SHP77 treated with DMSO at 0.1 percent for 48 hours (cell line): ENCODE results near the gene CIZ1.
"Not testable (repeated sequence)": the region's sequence is repeated elsewhere in the genome, so short reads cannot be mapped to it uniquely, and the experiment has no call there.

Source experiments
- DNase-seq: peaks from one replicate; lab custom pipeline; 2025; lab: John Stamatoyannopoulos, UW

The CIZ1 gene, protein sequence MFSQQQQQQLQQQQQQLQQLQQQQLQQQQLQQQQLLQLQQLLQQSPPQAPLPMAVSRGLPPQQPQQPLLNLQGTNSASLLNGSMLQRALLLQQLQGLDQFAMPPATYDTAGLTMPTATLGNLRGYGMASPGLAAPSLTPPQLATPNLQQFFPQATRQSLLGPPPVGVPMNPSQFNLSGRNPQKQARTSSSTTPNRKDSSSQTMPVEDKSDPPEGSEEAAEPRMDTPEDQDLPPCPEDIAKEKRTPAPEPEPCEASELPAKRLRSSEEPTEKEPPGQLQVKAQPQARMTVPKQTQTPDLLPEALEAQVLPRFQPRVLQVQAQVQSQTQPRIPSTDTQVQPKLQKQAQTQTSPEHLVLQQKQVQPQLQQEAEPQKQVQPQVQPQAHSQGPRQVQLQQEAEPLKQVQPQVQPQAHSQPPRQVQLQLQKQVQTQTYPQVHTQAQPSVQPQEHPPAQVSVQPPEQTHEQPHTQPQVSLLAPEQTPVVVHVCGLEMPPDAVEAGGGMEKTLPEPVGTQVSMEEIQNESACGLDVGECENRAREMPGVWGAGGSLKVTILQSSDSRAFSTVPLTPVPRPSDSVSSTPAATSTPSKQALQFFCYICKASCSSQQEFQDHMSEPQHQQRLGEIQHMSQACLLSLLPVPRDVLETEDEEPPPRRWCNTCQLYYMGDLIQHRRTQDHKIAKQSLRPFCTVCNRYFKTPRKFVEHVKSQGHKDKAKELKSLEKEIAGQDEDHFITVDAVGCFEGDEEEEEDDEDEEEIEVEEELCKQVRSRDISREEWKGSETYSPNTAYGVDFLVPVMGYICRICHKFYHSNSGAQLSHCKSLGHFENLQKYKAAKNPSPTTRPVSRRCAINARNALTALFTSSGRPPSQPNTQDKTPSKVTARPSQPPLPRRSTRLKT

DNA sequence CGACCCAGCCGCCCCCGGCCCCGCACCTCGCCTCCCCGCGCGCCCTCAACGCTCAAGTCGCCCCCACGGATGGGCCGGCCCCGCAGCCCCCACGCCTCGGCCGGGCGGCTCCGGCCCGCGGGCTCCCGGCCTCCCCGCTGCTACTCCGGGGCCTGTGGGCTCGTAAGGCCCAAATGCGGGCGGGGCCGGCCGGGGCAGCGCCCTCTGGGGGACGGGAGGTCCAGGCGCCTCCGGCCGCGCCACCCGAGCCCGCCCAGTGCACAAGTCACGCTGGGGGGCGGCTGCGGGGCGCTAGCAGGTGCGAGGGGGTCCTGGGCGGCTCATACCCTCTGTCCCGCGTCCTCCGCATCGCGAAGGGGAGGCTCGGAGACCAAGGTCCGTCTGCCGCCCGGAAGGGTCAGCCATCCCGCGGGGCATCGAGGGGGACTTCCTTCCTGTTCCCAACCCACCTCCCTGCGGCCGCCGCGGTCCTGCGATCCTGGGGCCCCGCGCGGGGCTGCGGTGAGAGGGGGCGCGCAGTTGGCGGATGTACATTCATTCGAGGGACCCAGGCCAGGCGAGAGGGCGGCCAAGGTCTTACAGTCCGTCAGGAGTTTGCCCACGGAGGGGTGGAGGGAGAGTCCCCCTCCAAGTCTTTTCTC is at the start of gene CIZ1:
CIZ1 (minus strand) TSS at position 167 of the 641 bp plus-strand sequence. CDS start 715 bp downstream, outside the sequence.
- DNase-seq = peak; percentile 18

- DNase-seq = no peak
These were observed 42.5 kb upstream of the CIZ1 start for GRCh38 chr9:128233817-128234406.

- DNase-seq = no peak
These were observed 41.4 kb upstream of the CIZ1 start for GRCh38 chr9:128232528-128233428.

- no peak for DNase-seq
These were observed 40.5 kb upstream of the CIZ1 start for GRCh38 chr9:128231638-128232527.

- DNase-seq = not testable (repeated sequence)
These were observed 39.5 kb upstream of the CIZ1 start for GRCh38 chr9:128230897-128231296.

DNA sequence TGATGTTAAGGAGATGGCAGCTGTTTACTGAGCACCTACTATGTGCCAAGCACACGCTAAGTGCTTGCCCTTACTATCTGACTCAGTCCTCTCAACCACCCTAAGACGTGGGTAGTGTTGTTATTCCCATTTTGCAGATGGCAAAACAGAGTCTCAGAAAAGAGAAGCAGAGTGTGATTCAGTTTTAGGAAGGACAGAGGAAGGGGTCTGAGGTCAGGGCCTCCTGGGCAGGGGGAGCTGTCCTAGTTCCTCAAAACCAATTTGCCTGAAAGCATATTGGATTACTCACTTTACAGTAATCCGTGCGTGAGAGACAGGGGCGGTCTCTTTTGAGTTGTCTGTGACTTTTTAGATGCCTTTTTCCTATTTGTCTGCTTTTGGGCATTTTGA is 35.0 kb upstream of the CIZ1 start:
- DNase-seq = no peak

DNA sequence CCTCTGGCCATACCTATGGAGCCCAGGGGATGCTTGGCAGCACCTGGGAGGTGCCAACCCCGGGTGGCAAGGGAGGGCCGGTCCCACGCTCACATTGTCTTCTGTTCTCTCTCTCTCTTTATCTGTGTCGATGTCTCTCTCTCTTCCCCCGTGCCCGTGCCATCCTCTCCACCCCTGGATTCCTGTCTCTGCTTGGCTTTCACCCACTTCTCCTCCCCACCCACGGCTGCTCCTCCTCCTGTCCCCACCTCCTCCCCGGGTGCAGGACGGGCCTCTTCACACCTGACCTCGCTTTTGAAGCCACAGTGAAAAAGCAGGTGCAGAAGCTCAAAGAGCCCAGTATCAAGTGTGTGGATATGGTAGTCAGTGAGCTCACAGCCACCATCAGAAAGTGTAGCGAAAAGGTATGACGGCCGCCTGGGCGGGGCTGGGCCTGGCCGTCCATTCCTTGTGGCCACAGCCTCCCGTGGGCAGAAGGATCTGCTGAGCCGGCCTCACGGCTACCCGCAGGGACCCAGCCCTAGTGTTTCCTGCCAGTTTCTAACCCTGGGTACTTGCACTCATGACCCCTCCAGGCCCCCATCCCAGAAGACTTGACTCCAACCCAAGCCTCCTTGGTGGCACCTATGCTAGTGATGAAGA is 34.5 kb upstream of the CIZ1 start:
- no peak for DNase-seq

GRCh38 chr9:128224877-128225276 is 33.5 kb upstream of the CIZ1 start:
- no peak for DNase-seq

DNA sequence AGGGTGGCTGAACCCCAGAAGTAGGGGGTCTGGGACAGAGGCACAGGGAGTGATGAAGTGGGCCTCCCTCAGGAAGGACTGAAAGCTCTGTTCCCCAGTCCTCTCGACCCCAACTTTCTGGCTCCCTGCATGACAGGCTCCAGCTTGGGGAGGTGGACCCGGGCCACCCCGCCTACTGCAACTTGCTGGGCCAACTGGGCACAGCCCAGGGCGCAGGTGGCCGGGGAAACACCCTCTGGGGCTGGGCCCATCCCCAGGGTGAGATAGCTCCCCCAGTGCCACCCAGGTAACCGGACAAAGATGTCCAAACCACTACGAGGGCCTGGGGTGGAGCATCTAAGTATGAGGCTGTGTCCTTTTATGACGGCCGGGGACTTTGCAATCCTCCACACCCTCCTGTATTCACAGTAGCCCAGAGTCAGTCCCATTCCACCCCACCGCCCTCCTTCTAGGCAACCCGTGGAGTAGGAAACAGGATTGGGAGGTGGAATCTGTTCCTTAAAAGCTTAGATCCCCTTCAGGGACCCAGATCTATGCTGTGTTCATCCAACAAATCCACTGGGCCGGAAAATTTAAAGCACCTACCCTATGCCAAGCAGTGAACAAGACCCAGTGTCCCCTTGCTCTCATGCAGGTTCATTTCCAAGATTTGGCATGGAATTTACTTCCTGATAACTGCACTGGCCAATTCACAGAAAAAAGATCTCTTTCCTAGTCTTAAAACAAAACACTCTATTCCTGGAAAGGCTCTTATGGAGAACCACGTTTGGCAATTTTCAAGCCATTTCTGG is 31.7 kb upstream of the CIZ1 start:
- DNase-seq = no peak

DNA sequence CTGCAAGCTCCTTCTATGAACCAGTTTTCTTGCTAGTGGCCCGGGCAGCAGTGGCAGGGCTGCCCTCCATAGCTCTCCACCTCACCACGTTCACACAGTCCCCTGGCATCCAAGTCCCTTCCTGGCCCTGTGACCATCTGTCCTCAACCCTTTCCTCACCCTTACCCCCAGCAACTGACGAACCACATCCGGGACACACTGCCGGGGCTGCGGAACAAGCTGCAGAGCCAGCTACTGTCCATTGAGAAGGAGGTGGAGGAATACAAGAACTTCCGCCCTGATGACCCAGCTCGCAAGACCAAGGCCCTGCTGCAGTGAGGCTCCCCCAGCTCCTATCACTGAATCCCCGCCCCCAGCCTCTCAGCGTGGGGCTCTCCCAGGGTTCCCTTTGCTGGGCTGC is 30.7 kb upstream of the CIZ1 start:
- no peak for DNase-seq

DNA sequence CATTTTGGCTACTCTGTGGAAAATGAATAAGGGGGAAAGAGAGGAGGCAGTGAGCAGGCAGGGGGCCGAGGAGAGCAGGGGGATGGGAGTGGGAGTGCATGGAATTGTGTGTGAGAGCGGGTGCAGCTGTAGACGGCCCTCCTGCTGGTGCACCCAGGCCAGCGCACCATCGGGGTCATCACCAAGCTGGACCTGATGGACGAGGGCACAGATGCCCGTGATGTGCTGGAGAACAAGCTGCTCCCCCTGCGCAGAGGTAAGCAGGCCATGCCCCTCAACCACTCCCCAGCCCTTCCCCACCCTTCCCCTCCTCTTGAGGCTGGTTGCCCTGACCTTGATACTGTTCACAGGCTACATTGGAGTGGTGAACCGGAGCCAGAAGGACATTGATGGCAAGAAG is 28.5 kb upstream of the CIZ1 start:
- DNase-seq = no peak

DNA sequence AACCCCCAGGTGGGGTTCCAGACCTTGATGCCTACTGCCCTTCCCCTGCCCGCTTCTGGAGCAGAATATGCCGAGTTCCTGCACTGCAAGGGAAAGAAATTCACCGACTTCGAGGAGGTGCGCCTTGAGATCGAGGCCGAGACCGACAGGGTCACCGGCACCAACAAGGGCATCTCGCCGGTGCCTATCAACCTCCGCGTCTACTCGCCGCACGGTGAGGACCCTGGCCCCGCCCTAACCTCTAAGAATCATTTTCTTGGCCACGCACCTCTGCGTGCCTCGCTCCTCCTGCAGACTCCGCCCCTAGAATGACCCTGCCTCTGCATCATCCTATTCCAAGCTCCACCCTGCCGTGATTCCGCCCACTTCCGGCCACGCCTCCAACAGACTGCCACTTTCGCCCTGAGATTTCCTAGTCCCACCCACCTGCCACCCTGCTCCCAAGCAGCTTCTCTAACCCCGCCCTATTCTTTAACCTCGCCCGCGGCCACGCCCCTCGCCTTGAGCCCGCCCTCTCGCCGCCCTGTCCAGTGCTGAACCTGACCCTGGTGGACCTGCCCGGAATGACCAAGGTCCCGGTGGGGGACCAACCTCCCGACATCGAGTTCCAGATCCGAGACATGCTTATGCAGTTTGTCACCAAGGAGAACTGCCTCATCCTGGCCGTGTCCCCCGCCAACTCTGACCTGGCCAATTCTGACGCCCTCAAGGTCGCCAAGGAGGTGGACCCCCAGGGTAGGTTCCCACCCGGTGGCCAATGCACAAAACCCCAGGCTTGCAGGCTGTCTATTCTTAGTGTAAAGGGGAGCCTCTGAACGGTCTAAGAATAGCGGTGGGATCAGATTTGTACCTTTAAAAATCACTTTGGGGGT is 27.4 kb upstream of the CIZ1 start:
- no peak for DNase-seq

DNA sequence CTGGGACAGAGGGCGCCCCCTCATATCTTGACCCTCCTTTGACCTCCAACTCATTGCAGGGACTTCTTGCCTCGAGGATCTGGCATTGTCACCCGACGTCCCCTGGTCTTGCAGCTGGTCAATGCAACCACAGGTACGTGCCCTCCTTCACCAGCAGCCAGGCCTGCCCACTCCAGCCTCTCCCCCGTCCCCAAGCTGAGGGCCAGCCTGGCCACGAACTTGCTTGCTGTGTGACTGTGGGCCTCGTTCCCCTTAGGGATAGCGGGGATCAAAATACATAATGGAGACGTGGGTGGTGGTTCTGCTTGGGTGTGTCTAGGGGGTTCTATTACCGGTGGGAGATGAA is 26.8 kb upstream of the CIZ1 start:
- no peak for DNase-seq

GRCh38 chr9:128216781-128217553 is 25.6 kb upstream of the CIZ1 start:
- DNase-seq = no peak

DNA sequence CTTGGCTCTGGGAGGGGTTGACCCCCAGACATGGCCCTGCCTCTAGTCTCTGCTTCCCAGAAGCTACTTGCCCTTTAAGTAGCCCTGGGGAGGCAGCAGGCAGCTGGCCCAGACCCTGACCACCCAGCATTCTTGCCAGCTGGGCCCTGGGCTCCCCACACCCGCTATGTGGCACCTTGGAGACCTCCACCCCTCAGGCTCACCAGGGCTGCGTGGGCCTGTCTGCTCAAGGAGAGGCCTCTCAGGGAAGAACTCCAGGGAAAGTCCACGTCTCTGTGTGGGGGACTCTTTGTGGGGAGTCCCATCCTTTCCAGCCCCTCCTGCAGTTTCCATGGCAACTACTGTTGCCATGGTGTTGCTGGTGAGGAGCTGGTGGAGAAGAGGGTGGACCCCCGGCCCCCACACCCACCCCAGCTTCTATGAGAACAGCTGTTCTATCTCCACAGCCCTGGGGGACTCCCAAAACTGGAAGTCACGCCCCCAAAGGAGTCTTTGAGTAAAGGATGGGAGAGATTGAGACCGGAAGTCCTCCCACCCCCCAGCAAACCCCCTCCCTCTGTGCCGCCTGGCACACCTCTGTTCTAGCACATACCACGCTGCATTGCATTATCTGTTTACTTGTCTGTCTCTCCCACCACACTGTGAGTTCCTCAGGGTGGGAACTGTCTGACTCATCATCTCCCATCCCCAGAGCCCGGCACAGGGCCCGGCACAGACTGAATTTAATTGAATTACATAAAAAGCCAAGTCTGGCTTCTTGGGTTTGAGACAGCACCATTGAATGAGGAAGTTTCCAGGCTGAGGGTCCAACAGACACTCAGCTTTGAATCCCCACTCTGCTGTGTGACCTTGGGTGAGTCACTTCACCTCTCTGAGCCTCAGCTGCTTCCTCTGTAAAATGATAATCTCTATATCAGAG is 24.4 kb upstream of the CIZ1 start:
- no peak for DNase-seq
